C1 segment of cervical spinal cord (tissue), 14 donors: ENCODE data around the gene KLHL3.
A peak's percentile ranks its signal among the peaks of the same experiment; 100 is the strongest.
"Not testable (repeated sequence)": the region's sequence is repeated elsewhere in the genome, so short reads cannot be mapped to it uniquely, and the experiment has no call there.

Experiments used
- DNase-seq, 14 donors: peaks; one replicate each; lab custom pipeline; 2025; lab: John Stamatoyannopoulos, UW

KLHL3 gene

DNA sequence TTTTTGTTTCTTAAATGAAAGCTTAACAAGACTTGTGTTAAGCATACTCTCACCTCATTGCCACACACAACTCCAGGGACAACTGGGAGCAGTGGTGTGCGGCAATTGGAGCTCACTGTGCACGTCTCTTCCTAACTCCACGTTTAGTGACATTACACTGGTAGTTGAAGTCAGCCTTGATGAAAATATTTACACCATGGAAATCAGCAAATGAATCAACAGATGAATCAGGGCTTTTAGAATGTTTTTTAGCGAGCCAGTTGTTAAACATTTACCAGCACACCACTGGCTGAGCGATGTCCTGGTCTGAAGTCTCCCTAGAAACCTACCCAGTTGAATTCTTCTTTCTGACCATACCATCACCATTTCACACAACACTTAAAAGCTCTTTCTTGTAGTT, 67.3 kb downstream of the KLHL3 start:
- no peak for DNase-seq

DNA sequence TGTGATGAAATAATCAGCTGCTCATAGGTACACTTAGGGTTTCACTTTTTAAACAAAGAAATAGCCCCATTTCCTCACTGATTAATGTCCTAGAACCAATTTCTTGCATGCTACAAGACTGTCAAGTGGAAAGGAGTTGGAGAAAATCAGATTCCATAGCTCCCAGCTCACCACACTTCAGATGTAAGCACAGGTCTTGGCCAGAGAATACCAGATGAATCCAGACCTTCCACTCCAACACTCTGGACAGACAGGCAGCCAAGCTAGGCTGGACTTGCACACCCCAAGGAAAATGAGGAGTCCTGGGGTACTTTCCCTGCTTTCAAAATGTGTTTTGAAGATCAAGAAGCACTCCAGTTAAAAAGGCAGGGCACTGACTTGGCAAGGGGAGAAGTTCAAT, 68.5 kb downstream of the KLHL3 start:
- no peak for DNase-seq

DNA sequence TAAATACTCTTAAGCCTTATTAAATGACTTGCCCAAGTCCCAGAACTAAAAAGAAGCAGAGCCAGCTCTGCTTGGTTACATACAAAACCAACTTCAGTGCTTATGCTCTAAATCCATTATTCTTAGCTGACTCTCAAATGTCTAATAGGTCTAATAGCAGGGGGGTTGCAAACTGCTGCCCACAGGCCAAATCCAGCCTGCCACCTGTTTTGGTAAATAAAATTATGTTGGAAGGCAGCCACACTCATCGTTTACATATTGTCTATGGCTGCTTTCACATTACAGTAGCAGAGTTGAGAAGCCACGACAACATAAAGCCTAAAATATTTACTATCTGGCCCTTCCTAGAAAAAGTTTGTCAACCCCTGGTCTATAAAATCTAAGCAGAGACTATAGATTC, 69.0 kb downstream of the KLHL3 start:
- DNase-seq: peak in 1 of 14 donors; percentile 22

DNA sequence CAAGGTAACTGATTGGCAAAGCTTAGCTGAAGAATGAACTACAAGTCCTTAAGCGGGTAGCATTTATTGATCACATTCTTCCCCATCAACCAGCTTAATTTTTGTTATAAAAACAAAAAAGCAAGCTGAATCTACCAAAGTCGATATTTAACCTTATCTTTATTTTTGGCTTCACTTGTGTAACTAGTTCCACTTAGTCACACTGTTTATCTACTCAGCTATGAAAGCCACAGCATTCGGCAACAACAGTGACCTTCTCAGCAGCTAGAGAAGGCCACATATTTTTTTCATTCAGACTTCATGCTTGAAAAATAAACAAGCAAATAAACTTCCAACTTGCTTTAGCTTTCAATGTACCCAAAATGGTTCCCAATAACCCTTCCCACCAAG, 69.4 kb downstream of the KLHL3 start:
- peak in 1 of 14 donors; percentile 53 for DNase-seq

DNA sequence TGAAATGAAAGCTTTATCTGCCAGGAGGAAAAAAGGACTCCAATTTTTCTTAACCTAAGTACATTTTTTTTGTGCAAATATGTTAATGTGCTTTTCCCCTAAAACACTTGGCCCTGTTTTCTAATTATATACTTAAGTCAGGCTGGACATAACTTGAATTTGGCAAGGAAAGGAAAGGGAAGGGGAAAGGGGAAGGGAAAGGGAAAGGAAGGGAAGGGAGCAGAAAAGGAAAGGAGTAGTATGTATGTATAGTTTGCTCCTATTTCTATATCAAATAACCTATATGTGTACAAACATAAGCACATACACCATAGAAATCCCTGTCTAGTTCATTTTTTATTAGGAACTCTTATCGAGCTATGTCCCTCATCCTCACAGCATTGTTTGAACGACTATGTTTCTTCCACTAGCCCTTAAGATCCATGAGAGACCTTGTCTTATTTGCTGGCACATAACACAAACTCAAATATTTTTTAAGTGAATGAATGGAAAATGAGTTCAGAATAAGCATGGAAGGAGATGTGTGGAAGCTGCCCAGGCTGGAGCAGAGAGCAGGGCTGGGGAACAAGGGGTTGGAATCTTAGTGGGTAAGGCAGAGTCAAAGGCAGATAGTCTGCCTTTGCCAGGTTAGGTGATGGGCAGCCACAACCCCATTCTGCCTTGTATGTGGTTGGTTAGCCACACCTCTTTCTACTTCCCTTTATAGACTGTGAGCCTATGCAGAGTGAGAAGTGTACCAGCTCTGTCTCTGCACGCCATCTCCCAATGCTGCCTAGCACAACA, 70.0 kb downstream of the KLHL3 start:
- peak in 1 of 14 donors; percentile 53 for DNase-seq

DNA sequence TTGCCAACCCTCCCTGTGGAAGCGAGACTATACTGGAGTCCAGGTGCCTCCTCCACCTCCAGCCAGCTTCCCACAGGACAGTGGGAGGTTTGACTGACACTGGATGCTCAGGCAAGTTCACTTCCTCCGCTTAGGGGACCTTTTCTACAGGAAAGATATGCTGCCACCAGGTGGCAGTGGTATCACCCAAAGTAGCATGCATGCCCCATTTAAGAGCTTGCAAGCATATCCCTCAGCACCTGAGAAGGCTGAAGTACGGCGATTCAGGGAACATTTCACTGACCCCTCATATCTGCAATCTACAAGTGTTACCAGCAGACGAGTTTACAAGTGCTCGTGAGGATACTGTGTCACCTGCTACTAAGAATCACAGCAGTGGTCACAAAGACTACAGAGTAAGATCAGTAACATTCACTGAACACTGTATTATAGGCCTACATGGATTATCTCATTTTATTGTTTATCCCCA, 75.5 kb downstream of the KLHL3 start:
- peak in 6 of 14 donors; percentile 13 to 86 (median 22) for DNase-seq

DNA sequence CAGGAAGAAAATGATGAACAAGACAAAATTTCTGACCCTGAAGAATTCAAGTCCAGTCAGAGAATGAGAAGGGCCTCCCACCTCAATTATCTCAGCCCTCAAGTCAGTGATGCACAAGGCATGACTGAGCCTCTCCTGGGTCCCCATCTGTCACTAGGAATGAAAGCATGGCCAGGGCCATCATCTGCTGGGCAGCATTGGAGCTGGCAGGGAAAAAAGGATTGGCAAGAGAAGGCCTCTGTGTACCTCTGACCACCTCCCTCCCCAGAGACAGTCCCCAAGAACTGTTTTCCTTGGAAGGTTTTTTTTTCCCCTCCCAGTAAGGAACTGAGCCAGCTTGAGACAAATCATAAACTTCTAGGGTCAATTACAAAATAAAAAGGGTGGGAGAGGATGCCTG, 76.7 kb downstream of the KLHL3 start:
- DNase-seq: peak in 1 of 14 donors; percentile 76

DNA sequence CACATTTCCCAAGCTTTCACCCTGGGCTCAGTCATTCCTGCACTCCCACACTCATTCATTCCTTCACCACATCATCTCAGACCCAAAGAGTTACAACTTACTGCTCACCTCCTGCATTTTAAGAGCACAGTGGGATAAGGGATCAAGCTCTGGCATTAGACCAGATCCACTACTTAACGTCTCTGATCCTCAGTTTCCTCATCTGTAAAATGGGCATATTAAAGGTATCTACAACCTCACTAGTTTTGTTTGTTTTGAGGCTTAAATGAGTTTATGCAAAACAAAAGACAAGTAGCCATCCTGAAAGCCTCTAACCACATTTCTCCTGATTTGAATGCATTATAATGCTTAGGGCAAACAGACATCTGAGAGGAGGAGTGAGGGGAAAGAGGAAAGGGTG, 77.6 kb downstream of the KLHL3 start:
- no peak for DNase-seq

DNA sequence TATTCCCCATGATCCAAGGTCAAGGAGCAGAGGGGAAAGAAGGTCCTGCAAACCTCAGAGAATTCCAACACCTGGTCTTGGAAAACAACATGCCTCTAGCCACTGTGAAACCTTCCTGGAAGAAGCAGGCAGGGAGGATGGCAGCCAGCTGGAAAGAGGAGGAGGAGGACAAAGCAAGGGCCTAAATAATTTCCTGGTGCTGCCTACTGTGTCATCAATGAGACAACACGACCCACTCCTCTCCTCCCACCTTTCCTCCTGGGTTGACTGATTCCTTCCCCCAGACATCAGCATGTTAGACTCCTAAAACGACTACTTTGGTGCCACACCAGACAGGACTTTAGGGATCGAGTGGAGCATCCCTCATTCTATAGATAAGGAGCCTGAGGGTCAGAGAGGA, 78.8 kb downstream of the KLHL3 start:
- no peak for DNase-seq

DNA sequence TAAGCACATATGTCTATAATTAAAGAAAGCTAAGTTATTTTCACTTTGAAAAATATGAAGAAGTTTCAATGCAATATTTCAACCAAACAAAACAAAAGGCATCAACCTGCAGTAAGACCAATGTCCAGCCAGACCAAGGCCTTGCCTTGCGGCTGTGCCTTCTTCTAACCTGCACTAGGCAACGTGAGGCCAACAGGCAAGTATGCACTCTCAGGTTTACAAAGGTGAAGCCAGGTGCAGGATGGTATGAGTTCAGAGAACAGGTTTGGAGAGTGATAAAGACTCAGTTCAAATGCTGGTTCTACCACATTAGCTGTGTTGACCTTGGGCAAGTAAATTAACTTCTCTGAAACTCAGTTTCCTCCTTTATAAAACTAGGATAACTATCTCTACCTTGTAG, 79.3 kb downstream of the KLHL3 start:
- DNase-seq: no peak

DNA sequence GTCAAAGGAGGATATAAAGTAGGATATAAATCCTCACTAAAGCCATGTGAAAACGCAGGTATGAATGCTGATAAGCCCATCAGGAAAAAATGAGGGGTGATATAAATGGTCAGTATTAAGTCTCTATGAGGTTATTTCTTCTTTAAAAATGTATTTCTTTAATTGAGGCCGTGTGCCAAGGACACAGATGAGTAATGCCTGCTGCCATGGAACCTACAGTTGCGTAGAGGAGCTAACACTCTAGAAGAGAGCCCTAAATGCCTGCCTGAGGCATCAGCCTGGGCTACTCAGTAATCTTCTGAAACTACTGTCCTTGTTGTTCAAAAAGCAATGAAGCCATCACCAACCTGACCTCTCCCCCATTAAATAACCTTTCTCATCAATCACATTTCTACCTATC, 84.9 kb downstream of the KLHL3 start:
- DNase-seq: no peak

DNA sequence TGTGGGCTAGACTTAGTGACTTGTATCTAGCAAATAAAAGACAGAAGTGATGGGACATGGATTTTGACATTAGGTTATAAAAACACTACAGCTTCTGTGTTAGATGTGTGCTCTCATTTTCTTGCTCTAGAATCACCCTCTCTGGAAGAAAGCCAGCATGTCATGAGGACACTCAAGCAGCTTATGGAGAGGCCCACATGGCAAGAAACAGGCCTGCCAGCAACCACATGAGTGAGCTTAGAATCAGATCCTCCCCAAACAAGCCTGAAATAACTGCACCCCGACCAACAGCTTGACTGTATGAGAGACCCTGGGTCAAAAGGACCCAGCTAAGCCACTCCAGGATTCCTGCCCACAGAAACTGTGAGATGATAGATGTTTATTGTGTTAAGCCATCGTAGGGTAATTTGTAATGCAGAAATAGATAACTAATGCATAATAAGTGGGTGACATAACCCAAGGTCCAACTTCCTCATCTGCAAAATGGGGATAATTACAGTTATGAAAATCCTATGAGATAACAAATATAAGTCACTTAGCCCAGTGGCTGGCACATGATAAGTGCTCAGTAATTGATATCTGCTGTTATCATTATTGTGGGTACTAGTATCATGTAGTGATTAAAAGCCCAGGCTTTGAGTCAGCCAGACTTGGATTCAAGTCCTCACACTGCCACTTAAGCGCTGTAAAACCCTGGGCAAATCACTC, 86.5 kb downstream of the KLHL3 start:
- peak in 1 of 14 donors; percentile 88 for DNase-seq

DNA sequence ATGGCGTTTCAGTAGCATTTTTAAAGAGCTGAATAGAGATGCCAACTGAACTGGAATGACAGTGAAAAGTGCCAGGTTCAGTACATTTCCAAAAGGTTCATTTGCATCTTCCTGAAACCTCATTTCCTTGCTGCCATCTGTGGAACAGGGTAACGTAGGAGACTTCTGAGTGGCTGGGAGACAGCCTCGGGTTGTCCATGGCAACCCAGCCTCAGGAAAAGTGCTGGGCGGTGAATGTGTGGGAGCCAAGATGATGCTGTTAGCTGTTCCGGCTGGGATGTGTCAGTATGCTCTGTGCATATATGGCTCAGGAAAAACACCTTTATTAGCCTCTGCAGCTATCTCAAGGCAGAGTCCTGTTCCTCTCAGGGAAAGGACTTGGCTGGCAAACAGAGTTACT, 87.5 kb downstream of the KLHL3 start:
- peak in 9 of 14 donors; percentile 10 to 99 (median 34) for DNase-seq

DNA sequence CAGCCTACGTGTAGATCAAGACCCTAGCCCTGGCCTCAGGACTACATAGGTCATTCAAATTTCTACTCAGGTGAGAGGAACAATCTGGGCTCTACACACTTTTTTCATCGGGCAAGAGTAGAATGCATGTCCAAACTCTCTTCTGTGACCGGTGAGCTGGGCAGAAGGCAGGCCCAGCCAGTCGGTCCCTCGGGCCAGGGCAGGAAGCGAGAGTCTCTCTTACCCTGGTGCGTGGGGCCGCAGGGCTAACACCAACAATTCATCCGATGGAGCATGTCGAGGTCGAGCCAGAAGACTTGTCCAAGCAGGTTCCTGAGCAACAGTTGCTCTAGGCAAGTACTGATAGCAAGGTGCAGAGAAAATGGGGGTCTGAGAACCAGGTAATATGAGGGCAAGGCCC, 88.5 kb downstream of the KLHL3 start:
- DNase-seq: no peak

DNA sequence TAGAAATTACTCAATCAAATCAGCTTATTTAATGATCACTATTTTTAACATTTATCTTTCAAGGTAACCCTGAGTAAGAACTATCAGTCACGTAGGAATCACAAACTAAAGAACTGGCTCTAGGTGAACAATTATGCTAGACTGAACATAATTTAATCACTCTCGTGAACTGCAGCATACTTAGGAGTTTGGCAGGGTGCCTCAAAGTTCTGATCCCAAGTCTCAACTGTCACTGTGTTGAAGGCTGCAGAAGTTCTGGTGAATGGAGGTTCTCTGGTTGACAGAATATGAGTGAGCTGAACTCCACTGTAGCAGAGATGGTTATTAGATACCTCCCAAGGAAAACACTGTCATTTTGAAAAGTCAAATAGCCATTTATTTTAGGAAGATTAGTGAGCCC, 89.1 kb downstream of the KLHL3 start:
- no peak for DNase-seq

DNA sequence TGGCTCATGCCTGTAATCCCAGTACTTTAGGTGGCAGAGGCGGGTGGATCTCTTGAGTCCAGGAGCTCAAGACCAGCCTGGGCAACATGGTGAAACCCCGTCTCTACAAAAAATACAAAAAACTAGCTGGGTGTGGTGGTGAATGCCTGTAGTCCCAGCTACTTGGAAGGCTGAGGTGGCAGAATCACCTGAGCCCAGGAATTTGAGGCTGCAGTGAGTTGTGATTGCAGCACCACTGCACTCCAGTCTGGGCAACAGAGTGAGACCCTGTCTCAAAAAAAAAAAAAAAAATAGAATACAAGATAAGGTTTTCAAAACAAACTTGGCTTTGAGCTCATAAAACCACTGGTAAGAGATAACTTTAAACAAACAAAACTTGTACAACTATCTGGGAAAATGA, 92.8 kb downstream of the KLHL3 start:
- not testable (repeated sequence) for DNase-seq

DNA sequence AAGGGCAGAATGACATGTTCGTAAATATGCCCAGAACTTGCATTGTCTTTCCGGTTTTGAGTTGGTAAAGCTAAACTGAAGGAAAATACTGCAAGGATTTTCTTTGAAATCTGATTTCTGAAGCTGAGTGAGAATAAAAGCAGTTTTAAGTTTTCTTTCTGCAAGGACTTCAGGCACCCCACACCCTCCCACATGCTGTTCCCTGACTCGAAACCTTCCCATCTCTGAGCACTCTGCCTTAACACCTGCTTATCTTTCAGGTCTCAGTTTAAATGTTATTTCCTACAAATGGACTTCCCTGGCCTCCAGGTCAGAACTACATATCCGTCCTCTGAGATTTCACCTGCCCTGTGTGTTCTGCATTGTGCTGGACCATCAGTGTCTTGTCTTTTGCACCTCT, 93.8 kb downstream of the KLHL3 start:
- no peak for DNase-seq

DNA sequence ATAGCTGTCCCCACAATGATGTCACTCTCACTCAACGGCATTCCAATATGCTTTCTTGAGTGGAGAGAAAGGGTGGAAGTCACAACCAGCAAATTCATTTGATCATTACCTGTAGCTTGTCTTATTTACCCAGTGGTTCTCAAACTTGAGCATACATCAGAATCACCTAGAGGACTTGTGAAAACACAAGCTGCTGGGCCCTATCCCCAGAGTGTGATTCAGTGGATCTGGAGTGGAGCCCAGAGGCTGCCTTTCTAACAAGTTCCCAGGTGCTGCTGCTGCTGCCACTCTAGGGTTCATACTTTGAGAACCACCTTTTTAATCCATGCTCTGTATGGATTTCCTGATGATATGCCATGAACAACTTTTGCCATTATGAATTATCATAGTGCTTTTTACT, 94.7 kb downstream of the KLHL3 start:
- peak in 1 of 14 donors; percentile 45 for DNase-seq

DNA sequence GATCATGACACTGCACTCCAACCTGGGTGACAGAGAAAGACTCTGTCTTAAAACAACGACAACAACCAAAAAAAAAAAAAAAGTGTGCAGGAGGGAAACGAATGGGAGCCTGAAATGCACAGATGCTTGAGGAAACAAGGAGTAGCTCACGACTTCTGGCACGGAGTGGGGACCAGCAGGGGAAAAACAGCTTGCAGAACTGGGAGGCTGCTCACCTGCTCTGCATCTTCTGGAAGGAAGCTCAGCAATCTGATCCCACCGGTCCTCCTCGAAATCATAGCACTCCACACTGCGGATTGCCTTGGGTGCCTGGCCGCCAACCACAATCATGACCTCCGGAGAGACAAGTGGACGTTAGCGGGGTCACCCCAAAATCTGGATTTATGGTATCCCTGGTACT, 96.2 kb downstream of the KLHL3 start:
- peak in 1 of 14 donors; percentile 83 for DNase-seq

DNA sequence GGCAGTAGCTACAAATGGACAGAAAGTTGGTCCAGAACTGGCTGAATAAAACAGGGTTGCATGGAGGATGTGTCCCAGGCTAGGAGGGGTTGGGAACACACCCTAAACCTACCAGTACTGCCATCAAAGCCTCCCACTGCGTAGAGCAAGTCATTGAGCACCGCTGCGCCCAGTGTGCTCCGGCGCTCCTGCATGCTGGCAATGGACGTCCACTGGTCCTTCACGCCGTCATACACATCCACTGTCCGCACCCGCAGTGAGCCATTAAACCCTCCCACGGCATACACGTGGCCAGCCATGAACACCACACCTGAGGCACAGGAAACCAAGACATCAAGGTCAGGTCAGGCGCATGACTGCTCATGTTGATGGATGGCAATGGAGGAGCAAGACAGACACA, 97.0 kb downstream of the KLHL3 start:
- no peak for DNase-seq

DNA sequence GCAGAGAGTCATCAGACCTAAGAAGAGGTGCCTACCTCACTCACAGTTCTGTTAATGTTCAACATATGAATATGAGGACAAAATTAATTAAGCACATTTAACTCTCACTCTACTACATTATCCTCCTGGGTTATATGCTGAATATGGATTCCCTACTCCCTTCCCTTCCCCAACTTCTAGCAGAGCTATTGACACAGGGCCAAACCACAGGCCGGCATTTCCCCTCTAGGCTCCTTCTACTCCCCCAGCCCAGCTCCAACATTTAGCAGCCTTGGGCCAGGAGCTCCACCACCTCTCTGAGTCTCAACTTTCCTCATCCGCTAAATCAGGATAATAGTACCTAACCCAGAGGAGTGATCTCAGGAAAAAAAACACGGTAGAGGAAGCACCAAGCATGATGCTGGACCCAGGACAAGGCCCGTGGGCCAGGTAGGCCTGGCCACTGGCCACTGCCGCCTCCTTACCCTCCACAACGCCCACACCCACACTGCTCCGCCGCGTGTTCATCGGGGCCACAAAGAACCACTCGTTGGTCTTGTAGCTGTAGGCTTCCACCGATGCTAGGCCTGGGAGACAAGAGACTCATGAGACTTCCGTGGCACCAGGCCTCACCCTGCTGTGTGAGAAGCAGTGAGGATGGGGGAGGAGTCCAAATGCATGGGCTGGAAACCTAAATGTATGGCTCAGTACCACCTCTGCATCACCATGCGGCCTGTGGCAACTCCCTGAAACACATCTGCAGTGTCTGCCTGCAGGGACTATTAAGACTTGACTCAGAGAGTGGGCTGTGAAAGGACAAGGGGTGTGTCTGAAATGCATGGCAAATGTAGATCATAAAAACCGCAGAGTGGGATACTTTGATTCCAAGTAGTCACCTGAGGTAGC, 98.8 kb downstream of the KLHL3 start:
- DNase-seq: no peak

DNA sequence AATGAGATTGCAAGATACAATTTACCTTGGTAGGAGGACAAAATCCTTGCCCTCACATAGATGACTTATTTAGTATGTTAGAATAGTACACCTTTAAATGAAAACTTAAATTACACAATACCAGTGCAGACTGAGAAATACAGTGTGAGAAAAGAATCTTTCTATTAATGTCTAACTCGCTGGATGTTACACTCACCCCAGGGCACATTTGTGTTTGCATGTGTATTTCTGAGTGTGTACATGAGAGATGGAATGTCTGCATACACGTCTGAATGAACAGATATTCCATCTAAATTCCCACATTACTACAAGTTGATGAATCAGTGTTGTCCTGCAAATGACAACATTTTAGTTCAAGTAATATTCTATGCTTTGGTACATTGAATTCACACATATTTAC, 99.8 kb downstream of the KLHL3 start:
- no peak for DNase-seq
